ENCODE results near the gene ASTL.
"Not testable (repeated sequence)": the region's sequence is repeated elsewhere in the genome, so short reads cannot be mapped to it uniquely, and the experiment has no call there.

ASTL gene

GRCh38 chr2:96146153-96146880, 8.0 kb upstream of the ASTL start:
- DNase-seq (ENCODE audit: insufficient read length, low spot score) (no peak), FAIRE-seq (no peak)
- TF ChIP-seq POLR2A (IDR thresholded peaks at IDR 0.05; ENCODE audit: low read depth, low read length) = no peak

- TF ChIP-seq POLR2A (IDR thresholded peaks at IDR 0.05; ENCODE audit: low read depth, low read length) = no peak
- no peak for DNase-seq (ENCODE audit: insufficient read length, low spot score)
- FAIRE-seq = no peak
These were observed 7.5 kb upstream of the ASTL start for GRCh38 chr2:96145848-96146152.

- DNase-seq (ENCODE audit: insufficient read length, low spot score) (no peak), FAIRE-seq (no peak)
- no peak for TF ChIP-seq POLR2A (IDR thresholded peaks at IDR 0.05; ENCODE audit: low read depth, low read length)
These were observed 6.9 kb upstream of the ASTL start, which contains the start of gene DUSP2 for GRCh38 chr2:96145036-96145847. Gene DUSP2 (minus strand): TSS chr2:96145440. CDS start chr2:96145354, 86 bp downstream.

- FAIRE-seq (no peak), DNase-seq (ENCODE audit: insufficient read length, low spot score) (no peak)
- TF ChIP-seq POLR2A (IDR thresholded peaks at IDR 0.05; ENCODE audit: low read depth, low read length) = no peak
These were observed 6.3 kb upstream of the ASTL start for GRCh38 chr2:96144481-96145035.

GRCh38 chr2:96143848-96144480, 5.7 kb upstream of the ASTL start:
- FAIRE-seq = no peak
- DNase-seq (ENCODE audit: insufficient read length, low spot score) = no peak
- no peak for TF ChIP-seq POLR2A (IDR thresholded peaks at IDR 0.05; ENCODE audit: low read depth, low read length)

- no peak for TF ChIP-seq POLR2A (IDR thresholded peaks at IDR 0.05; ENCODE audit: low read depth, low read length)
- no peak for FAIRE-seq
- no peak for DNase-seq (ENCODE audit: insufficient read length, low spot score)
These were observed 5.0 kb upstream of the ASTL start for GRCh38 chr2:96143231-96143847.

GRCh38 chr2:96142217-96143113, 4.2 kb upstream of the ASTL start:
- FAIRE-seq = no peak
- no peak for TF ChIP-seq POLR2A (IDR thresholded peaks at IDR 0.05; ENCODE audit: low read depth, low read length)

GRCh38 chr2:96141624-96141967, 3.3 kb upstream of the ASTL start:
- not testable (repeated sequence) for FAIRE-seq; DNase-seq (ENCODE audit: insufficient read length, low spot score)

More at GRCh38 chr2:96142217-96143113, 4.2 kb upstream of the ASTL start:
- no peak for DNase-seq (ENCODE audit: insufficient read length, low spot score)

GRCh38 chr2:96140941-96141623, 2.8 kb upstream of the ASTL start:
- no peak for FAIRE-seq
- DNase-seq (ENCODE audit: insufficient read length, low spot score) = no peak
- TF ChIP-seq POLR2A (IDR thresholded peaks at IDR 0.05; ENCODE audit: low read depth, low read length) = no peak

GRCh38 chr2:96139181-96139758, 968 bp upstream of the ASTL start:
- no peak for TF ChIP-seq POLR2A (IDR thresholded peaks at IDR 0.05; ENCODE audit: low read depth, low read length)
- FAIRE-seq (no peak), DNase-seq (ENCODE audit: insufficient read length, low spot score) (no peak)

- no peak for DNase-seq (ENCODE audit: insufficient read length, low spot score)
- no peak for TF ChIP-seq POLR2A (IDR thresholded peaks at IDR 0.05; ENCODE audit: low read depth, low read length)
- FAIRE-seq = no peak
These were observed 752 bp downstream of the ASTL start for GRCh38 chr2:96137321-96138178.

Data from H54 (cell line).